GM12878 (cell line): ENCODE data around the gene TIAM1. TPM values are rescaled to one million over a fixed set of nuclear protein-coding genes. Genes with fewer than 3 reads are reported as not detected.

Experiments
- ATAC-seq: fragments of 200-7000 bp; cut with Tn5 transposase; 3 replicates; pipeline ENCODE4 v1.9.1; 2020; ENCODE audit warnings: mild to moderate bottlenecking, moderate library complexity
- BruUV-seq: library from RNA; stranded (reverse); fragments of 400-500 nt; replicated peaks from 2 replicates; lab custom pipeline; 2021; lab: Mats Ljungman, UMichigan
- CTCF ChIA-PET: fragments of 300-600 bp; sonication (Branson Sonifier 250); formaldehyde crosslinking; extraction: SDS; loops from one replicate; lab custom pipeline; 2021; ENCODE audit warnings: inconsistent platforms; lab: Yijun Ruan, JAX
- POLR2A ChIA-PET: fragments of 350-600 bp; formaldehyde crosslinking; extraction: SDS; loops from one replicate; lab custom pipeline; 2021; ENCODE audit warnings: inconsistent platforms; lab: Charles Lee
- RAD21 ChIA-PET: fragments of 300-600 bp; sonication (Branson Sonifier 250); formaldehyde crosslinking; loops from one replicate; lab custom pipeline; 2023; ENCODE audit warnings: antibody characterized with exemption; ENCODE audit not compliant: unreplicated experiment; lab: Charles Lee
- SMC1A ChIA-PET: fragments of 300-600 bp; sonication (Branson Sonifier 250); formaldehyde crosslinking; loops from one replicate; lab custom pipeline; 2023; ENCODE audit not compliant: unreplicated experiment, uncharacterized antibody; lab: Charles Lee
- DNase-seq: peaks from one replicate; pipeline ENCODE4 v3.0.0-alpha.2; 2011; ENCODE audit warnings: low read depth, low spot score
- FAIRE-seq: peaks from 3 replicates; lab custom pipeline; 2011; peaks lifted over from hg19 to GRCh38; lab: Jason Lieb, UNC
- H2AFZ ChIP-seq: 2 replicates; pipeline ENCODE4 v1.6.0; 2011; ENCODE audit warnings: low read depth, low read length, control low read depth; ENCODE audit not compliant: control insufficient read depth
- H3K27ac ChIP-seq: 2 replicates; pipeline ENCODE4 v1.5.1; 2011; ENCODE audit warnings: control low read depth; ENCODE audit not compliant: control insufficient read depth, insufficient read depth
- H3K27me3 ChIP-seq, 2 experiments: replicated peaks in 1 of 2; 2 replicates each; pipeline versions ENCODE4 v1.6.0 to v1.6.1; 2011; ENCODE audit warnings: low read length in 1 of 2; ENCODE audit not compliant: control insufficient read depth in 2 of 2, insufficient read depth in 2 of 2
- H3K36me3 ChIP-seq, 2 experiments: 2 replicates each; pipeline ENCODE4 v1.5.1; 2011; ENCODE audit warnings: low read length in 1 of 2; ENCODE audit not compliant: control insufficient read depth in 2 of 2, insufficient read depth in 2 of 2
- H3K4me1 ChIP-seq: 2 replicates; pipeline ENCODE4 v1.6.1; 2011; ENCODE audit warnings: mild to moderate bottlenecking, low read length, moderate library complexity, mixed read lengths; ENCODE audit not compliant: control insufficient read depth, insufficient read depth
- H3K4me2 ChIP-seq: 2 replicates; pipeline ENCODE4 v1.6.0; 2011; ENCODE audit warnings: control low read depth; ENCODE audit not compliant: control insufficient read depth, insufficient read depth
- H3K4me3 ChIP-seq: fragments of 200-600 bp; sonication (generic); 2 replicates; pipeline ENCODE4 v1.5.1; 2016
- H3K79me2 ChIP-seq: 2 replicates; pipeline ENCODE4 v1.6.0; 2011; ENCODE audit warnings: low read length; ENCODE audit not compliant: control insufficient read depth, insufficient read depth
- H3K9ac ChIP-seq: 2 replicates; pipeline ENCODE4 v1.8.0; 2011; ENCODE audit warnings: low read length, control low read depth, mixed read lengths; ENCODE audit not compliant: control insufficient read depth, insufficient read depth
- H3K9me3 ChIP-seq: replicated peaks from 3 replicates; pipeline ENCODE4 v1.5.1; 2011; ENCODE audit warnings: mild to moderate bottlenecking, low read length; ENCODE audit not compliant: control insufficient read depth, insufficient read depth
- H4K20me1 ChIP-seq: 2 replicates; pipeline ENCODE4 v1.6.0; 2011; ENCODE audit not compliant: control insufficient read depth, insufficient read depth
- ATF7 ChIP-seq: fragments of 450-650 bp; IDR thresholded peaks from 2 replicates; pipeline ENCODE4 v1.6.1; 2016; ENCODE audit warnings: low read depth, mild to moderate bottlenecking
- DPF2 ChIP-seq: fragments of 450-650 bp; IDR thresholded peaks from 2 replicates; pipeline ENCODE4 v1.6.1; 2017; ENCODE audit warnings: mild to moderate bottlenecking
- E2F8 ChIP-seq: fragments of 450-650 bp; IDR thresholded peaks from 2 replicates; pipeline ENCODE4 v1.6.1; 2018; ENCODE audit warnings: mild to moderate bottlenecking, low read depth, moderate library complexity; ENCODE audit not compliant: partially characterized antibody
- IKZF1 ChIP-seq: fragments of 450-650 bp; conservative IDR thresholded peaks from 2 replicates; pipeline ENCODE4 v1.6.1; 2017; ENCODE audit warnings: antibody characterized with exemption, mild to moderate bottlenecking
- LARP7 ChIP-seq: fragments of 450-650 bp; IDR thresholded peaks from 2 replicates; pipeline ENCODE4 v1.6.1; 2017; ENCODE audit warnings: mild to moderate bottlenecking
- MXI1 ChIP-seq: fragments of 150-350 bp; IDR thresholded peaks from 2 replicates; pipeline ENCODE4 v1.6.1; 2011; ENCODE audit warnings: low read depth, mild to moderate bottlenecking, inconsistent platforms, low read length, improper control_type of control experiment
- NFYB ChIP-seq: IDR thresholded peaks from 2 replicates; pipeline ENCODE4 v1.6.1; 2011; ENCODE audit warnings: low read depth, mild to moderate bottlenecking, low read length, improper control_type of control experiment, moderate library complexity; ENCODE audit not compliant: insufficient read depth
- RAD51 ChIP-seq: fragments of 450-650 bp; IDR thresholded peaks from 2 replicates; pipeline ENCODE4 v1.6.1; 2016; ENCODE audit warnings: moderate library complexity, mild to moderate bottlenecking, inconsistent platforms
- WGBS: methylation state at CpG from one replicate; pipeline ENCODE4 v1.1.6; 2016; ENCODE audit warnings: low lambda C conversion rate; ENCODE audit not compliant: insufficient replicate concordance, insufficient coverage; ENCODE audit errors: missing lambda C conversion rate; 5-methylcytosine and 5-hydroxymethylcytosine counted together
- in situ Hi-C: fragments of 300-500 bp; cut with MboI; formaldehyde crosslinking; loops from 9 replicates; pipeline ENCODE4 v1.14.3; 2018; ENCODE audit warnings: mixed read lengths
- intact Hi-C: fragments of 100-400 bp; cut with micrococcal nuclease; formaldehyde crosslinking; loops from one replicate; pipeline ENCODE4 v1.14.2; 2022; ENCODE audit not compliant: unreplicated experiment
- polyA plus RNA-seq, 11 experiments: library from polyadenylated mRNA; depleted of rRNA in 4 of 11; unstranded in 6 of 11; stranded (reverse) in 5 of 11; fragments of >200 nt; fragmentation: Nextera tagmentation in 4 of 11; fragmentation: Illumina TruSeq in 1 of 11; extraction: Ambion mirVana in 4 of 11; extraction: Trizol in 1 of 11; gene quantifications; 1 replicate in 1 of 11; 2 replicates in 10 of 11; pipeline versions ENCODE4 v1.2.1 to v1.2.3, GENCODE V29; 2011 to 2016; ENCODE audit warnings: inconsistent platforms in 2 of 11, missing spikeins in 2 of 11, low read depth in 1 of 11
- total RNA-seq, 4 experiments: library from RNA; depleted of rRNA in 3 of 4; stranded (reverse); fragments of >200 nt in 3 of 4; fragmentation: Illumina TruSeq in 1 of 4; extraction: Trizol in 1 of 4; gene quantifications; 2 replicates each; pipeline versions ENCODE4 v1.2.1 to v1.2.3, GENCODE V29; 2013 to 2021

Gene TIAM1
- total and polyA plus RNA-seq, 10 of the 15 experiments (the other 5 are each of a cell fraction or from before 2014, with no cell fraction given): 0.31 to 35.9 (median 0.78) TPM

- Histone ChIP-seq H3K4me1 (no peaks in the 10 kb centered on the region), H3K27ac (no peak overlapping the region), H3K27me3 (no peaks in the 10 kb centered on the region), H3K4me2 (no peak overlapping the region), H2AFZ (no peak overlapping the region), H3K36me3 (no peaks in the 10 kb centered on the region; a peak in 1 of 4 replicates), H3K4me3 (no peak overlapping the region), H3K79me2 (no peaks in the 10 kb centered on the region), H4K20me1 (no peaks in the 10 kb centered on the region), H3K9ac (no peak overlapping the region), H3K9me3 (no peaks in the 10 kb centered on the region; the same call in 2 of the 3 replicates)
- SMC1A ChIA-PET: interaction anchor here (0.8 to 1.1 kb wide), 3 partner anchors 13 to 28 kb away, joined by 3 read pairs; no protein-coding TSS in a partner anchor
- intact Hi-C loops: no loop called here
- FAIRE-seq (no peak), DNase-seq (no peak), ATAC-seq (no peak)
- RAD21 ChIA-PET: interaction anchor here (0.8 kb wide), 1 partner anchor 15 kb away, joined by 3 read pairs; no protein-coding TSS in a partner anchor
- POLR2A ChIA-PET: no interaction called here
- TF ChIP-seq DPF2 (no peak), MXI1 (no peak), ATF7 (no peak), LARP7 (no peak), RAD51 (no peak), E2F8 (no peak), NFYB (no peak), IKZF1 (no peak)
- CTCF ChIA-PET: interaction anchor here (0.7 to 1.4 kb wide), 4 partner anchors 32 to 291 kb away, joined by 3 to 4 read pairs (median 4); no protein-coding TSS in a partner anchor
- BruUV-seq: no TSS peak
- 18% methylated on average over 10 of the region's 11 CpGs for WGBS
- in situ Hi-C loops: no loop called here
Observed at GRCh38 chr21:31265366-31266013, 78.6 kb downstream of the TIAM1 start.
